Measurements from ENCODE around the gene ATP6V1G2. TPM values are rescaled to one million over a fixed set of nuclear protein-coding genes. Genes with fewer than 3 reads are reported as not detected.

The ATP6V1G2 gene
- total and polyA plus RNA-seq, 2 of the 8 experiments (the other 6 are each of a cell fraction or from before 2014, with no cell fraction given): 3.0 to 5.7 TPM

DNA sequence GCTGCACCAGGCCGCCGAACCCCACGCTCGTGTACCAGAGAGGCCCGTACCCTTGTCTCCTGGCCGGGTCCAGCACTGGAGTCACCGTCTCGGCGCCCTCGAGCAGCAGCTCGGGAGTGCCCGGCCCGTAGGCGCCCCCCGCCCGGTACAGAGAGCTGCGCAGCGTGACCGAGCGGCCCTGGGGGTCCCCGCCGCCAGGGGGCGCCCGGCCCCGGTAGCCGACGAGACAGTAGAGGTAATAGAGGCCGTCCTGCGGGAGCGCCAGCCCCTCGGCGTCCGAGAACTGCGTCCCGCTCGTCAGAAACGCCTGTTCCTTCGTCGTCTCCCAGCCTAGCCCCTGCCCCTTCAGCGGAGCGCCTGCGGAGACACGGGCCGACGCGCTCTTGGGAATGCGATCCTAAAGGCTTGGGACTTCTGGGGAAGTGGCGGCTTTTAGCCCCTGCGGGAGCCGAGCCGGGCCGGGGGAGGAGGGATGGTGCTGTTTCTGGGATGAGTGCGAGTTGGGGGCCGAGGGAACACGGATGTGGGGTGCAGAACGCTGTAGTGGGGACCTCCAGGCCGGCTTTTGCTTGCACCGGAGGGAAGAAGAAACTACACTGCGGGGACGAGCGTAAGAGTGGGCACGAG, 34.5 kb upstream of the ATP6V1G2 start (continued):
- TF ChIP-seq TCF12 (IDR thresholded peaks at IDR 0.05; ENCODE audit: low read depth, low read length) (no peak), SRF (IDR thresholded peaks at IDR 0.05; ENCODE audit: low read depth, low read length) (no peak), SIRT6 (IDR thresholded peaks at IDR 0.05; ENCODE audit: low read length) (no peak), BCL11A (IDR thresholded peaks at IDR 0.05; ENCODE audit: low read depth in 2 of 2, low read length in 2 of 2) (no peak), ASH2L (IDR thresholded peaks at IDR 0.05; ENCODE audit: low read length) (peak; percentile 96), E2F6 (IDR thresholded peaks at IDR 0.05) (peak; percentile 70), GTF2F1 (IDR thresholded peaks at IDR 0.05; ENCODE audit: borderline replicate concordance, low read depth, low read length) (no peak), CHD2 (IDR thresholded peaks at IDR 0.05; ENCODE audit: low read length) (no peak), TAF7 (optimal IDR thresholded peaks at IDR 0.05; ENCODE audit: borderline replicate concordance, low read depth, low read length) (peak; percentile 60), SIN3A (conservative IDR thresholded peaks at IDR 0.05 in 1 of 2, IDR thresholded peaks at IDR 0.05 in 1 of 2; ENCODE audit: low read depth in 1 of 2, low read length in 2 of 2) (peak; percentile 66 to 70; a peak in 3 of 4 replicates), SP4 (IDR thresholded peaks at IDR 0.05; ENCODE audit: low read length) (no peak), SP1 (IDR thresholded peaks at IDR 0.05; ENCODE audit: low read depth, low read length) (no peak), BRCA1 (IDR thresholded peaks at IDR 0.05; ENCODE audit: low read depth, low read length) (no peak; the same call in 1 of the 2 replicates), CREB1 (IDR thresholded peaks at IDR 0.05) (peak; percentile 82), EP300 (IDR thresholded peaks at IDR 0.05; ENCODE audit: borderline replicate concordance in 1 of 2, low read depth in 2 of 2, low read length in 2 of 2) (no peak), CTBP2 (IDR thresholded peaks at IDR 0.05; ENCODE audit: borderline replicate concordance, insufficient read depth, insufficient read length, low read length) (no peak), YY1 (IDR thresholded peaks at IDR 0.05; ENCODE audit: low read depth, low read length) (no peak), FOSL1 (IDR thresholded peaks at IDR 0.05; ENCODE audit: insufficient read depth, low read depth, low read length) (no peak), HDAC2 (IDR thresholded peaks at IDR 0.05; ENCODE audit: borderline replicate concordance in 1 of 2, low read depth in 2 of 2, low read length in 2 of 2) (peak; percentile 85 to 89; a peak in 2 of 4 replicates), KDM1A (IDR thresholded peaks at IDR 0.05; ENCODE audit: borderline replicate concordance, low read length) (no peak), PHF8 (conservative IDR thresholded peaks at IDR 0.05; ENCODE audit: low read depth, low read length) (peak; percentile 37; the same call in 1 of the 2 replicates)
- TF ChIP-seq, protein P1, sequence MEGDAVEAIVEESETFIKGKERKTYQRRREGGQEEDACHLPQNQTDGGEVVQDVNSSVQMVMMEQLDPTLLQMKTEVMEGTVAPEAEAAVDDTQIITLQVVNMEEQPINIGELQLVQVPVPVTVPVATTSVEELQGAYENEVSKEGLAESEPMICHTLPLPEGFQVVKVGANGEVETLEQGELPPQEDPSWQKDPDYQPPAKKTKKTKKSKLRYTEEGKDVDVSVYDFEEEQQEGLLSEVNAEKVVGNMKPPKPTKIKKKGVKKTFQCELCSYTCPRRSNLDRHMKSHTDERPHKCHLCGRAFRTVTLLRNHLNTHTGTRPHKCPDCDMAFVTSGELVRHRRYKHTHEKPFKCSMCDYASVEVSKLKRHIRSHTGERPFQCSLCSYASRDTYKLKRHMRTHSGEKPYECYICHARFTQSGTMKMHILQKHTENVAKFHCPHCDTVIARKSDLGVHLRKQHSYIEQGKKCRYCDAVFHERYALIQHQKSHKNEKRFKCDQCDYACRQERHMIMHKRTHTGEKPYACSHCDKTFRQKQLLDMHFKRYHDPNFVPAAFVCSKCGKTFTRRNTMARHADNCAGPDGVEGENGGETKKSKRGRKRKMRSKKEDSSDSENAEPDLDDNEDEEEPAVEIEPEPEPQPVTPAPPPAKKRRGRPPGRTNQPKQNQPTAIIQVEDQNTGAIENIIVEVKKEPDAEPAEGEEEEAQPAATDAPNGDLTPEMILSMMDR (IDR thresholded peaks at IDR 0.05; ENCODE audit: control extremely low read depth in 1 of 3, insufficient read depth in 1 of 3, low read depth in 1 of 3, low read length in 3 of 3): peak in 2 of 3 experiments; percentile 89 to 93; a peak in 3 of 4 replicates

All from H1 (cell line).